ENCODE results near the gene SLC30A1. TPM values are rescaled to one million over a fixed set of nuclear protein-coding genes. Genes with fewer than 3 reads are reported as not detected.
"Not testable (repeated sequence)": the region's sequence is repeated elsewhere in the genome, so short reads cannot be mapped to it uniquely, and the experiment has no call there.

SLC30A1 gene
- total and polyA plus RNA-seq, 2 of the 13 experiments (the other 11 are each of a cell fraction or from before 2014, with no cell fraction given) = 5.9 to 24.4 TPM

- H3K9me3 ChIP-seq (ENCODE audit: low read length); H4K20me1 ChIP-seq (ENCODE audit: insufficient read depth, low read length); H3K27ac ChIP-seq (ENCODE audit: extremely low read length, insufficient read depth, low read length); intact Hi-C loops (cut with micrococcal nuclease; ENCODE audit: unreplicated experiment); CTCF ChIA-PET (ENCODE audit: low intra/inter-chr PET ratio, low total read pairs); H3K9ac ChIP-seq (ENCODE audit: insufficient read depth, low read depth, low read length); H3K79me2 ChIP-seq (ENCODE audit: insufficient read depth, low read length); ATAC-seq; in situ Hi-C loops (cut with HindIII; ENCODE audit: extremely low pct_ligation_motif_present, low pct_unique_long_range_greater_than_20kb); H3K36me3 ChIP-seq (replicated peaks in 1 of 2; ENCODE audit: control insufficient read depth in 1 of 2, insufficient read depth in 2 of 2, low read length in 2 of 2); H3K4me3 ChIP-seq (replicated peaks in 1 of 3; ENCODE audit: insufficient read depth in 1 of 3, low read depth in 2 of 3, low read length in 3 of 3); DNase-seq (ENCODE audit: low spot score); POLR2A ChIA-PET; FAIRE-seq; BruUV-seq (replicated peaks); H3K4me2 ChIP-seq (ENCODE audit: low read depth, low read length); H2AFZ ChIP-seq (ENCODE audit: low read length): not testable (repeated sequence)
- H3K27me3 ChIP-seq (ENCODE audit: control insufficient read depth in 1 of 2, insufficient read depth in 2 of 2, low read length in 2 of 2) = peaks cover 5 to 37% of the 10 kb centered on the region in 2 experiments; a peak in 4 of 5 replicates
- WGBS (ENCODE audit: low lambda C conversion rate) = 40% methylated on average over 1 of the region's 1 CpG
- TF ChIP-seq ZNF431 (CRISPR knock-in tag; IDR thresholded peaks at IDR 0.05; ENCODE audit: borderline replicate concordance, low read depth) = peak; percentile 61; the same call in 1 of the 2 replicates
- H3K4me1 ChIP-seq (ENCODE audit: insufficient read depth, low read length) = peaks cover 23% of the 10 kb centered on the region
Observed at GRCh38 chr1:211540824-211541223, 38.1 kb downstream of the SLC30A1 start.

GRCh38 chr1:211538287-211538686 is 40.7 kb downstream of the SLC30A1 start:
- H3K4me1 ChIP-seq (ENCODE audit: insufficient read depth, low read length) = peaks cover 30% of the 10 kb centered on the region
- DNase-seq (ENCODE audit: low spot score) (no peak), FAIRE-seq (no peak), ATAC-seq (no peak)
- BruUV-seq (replicated peaks) = no TSS peak
- no peak overlapping the region for H3K4me3 ChIP-seq (replicated peaks in 1 of 3; ENCODE audit: insufficient read depth in 1 of 3, low read depth in 2 of 3, low read length in 3 of 3)
- CTCF ChIA-PET (ENCODE audit: low intra/inter-chr PET ratio, low total read pairs) = no interaction called here
- no peaks in the 10 kb centered on the region for H4K20me1 ChIP-seq (ENCODE audit: insufficient read depth, low read length)
- H3K36me3 ChIP-seq (replicated peaks in 1 of 2; ENCODE audit: control insufficient read depth in 1 of 2, insufficient read depth in 2 of 2, low read length in 2 of 2) = no peaks in the 10 kb centered on the region
- in situ Hi-C loops (cut with HindIII; ENCODE audit: extremely low pct_ligation_motif_present, low pct_unique_long_range_greater_than_20kb) = no loop called here
- POLR2A ChIA-PET = interaction anchor here (1.0 kb wide), 1 partner anchor 41 kb away, joined by 3 read pairs; no protein-coding TSS in a partner anchor
- no peak overlapping the region for H2AFZ ChIP-seq (ENCODE audit: low read length)
- no peak overlapping the region for H3K4me2 ChIP-seq (ENCODE audit: low read depth, low read length)
- WGBS (ENCODE audit: low lambda C conversion rate) = 29% methylated on average over 8 of the region's 8 CpGs
- intact Hi-C loops (cut with micrococcal nuclease; ENCODE audit: unreplicated experiment) = no loop called here
- H3K9ac ChIP-seq (ENCODE audit: insufficient read depth, low read depth, low read length) = no peak overlapping the region
- no peaks in the 10 kb centered on the region for H3K9me3 ChIP-seq (ENCODE audit: low read length)
- H3K79me2 ChIP-seq (ENCODE audit: insufficient read depth, low read length) = no peaks in the 10 kb centered on the region
- H3K27me3 ChIP-seq (ENCODE audit: control insufficient read depth in 1 of 2, insufficient read depth in 2 of 2, low read length in 2 of 2) = peaks cover 5 to 33% of the 10 kb centered on the region in 2 experiments; a peak in 4 of 5 replicates
- TF ChIP-seq, protein P1, sequence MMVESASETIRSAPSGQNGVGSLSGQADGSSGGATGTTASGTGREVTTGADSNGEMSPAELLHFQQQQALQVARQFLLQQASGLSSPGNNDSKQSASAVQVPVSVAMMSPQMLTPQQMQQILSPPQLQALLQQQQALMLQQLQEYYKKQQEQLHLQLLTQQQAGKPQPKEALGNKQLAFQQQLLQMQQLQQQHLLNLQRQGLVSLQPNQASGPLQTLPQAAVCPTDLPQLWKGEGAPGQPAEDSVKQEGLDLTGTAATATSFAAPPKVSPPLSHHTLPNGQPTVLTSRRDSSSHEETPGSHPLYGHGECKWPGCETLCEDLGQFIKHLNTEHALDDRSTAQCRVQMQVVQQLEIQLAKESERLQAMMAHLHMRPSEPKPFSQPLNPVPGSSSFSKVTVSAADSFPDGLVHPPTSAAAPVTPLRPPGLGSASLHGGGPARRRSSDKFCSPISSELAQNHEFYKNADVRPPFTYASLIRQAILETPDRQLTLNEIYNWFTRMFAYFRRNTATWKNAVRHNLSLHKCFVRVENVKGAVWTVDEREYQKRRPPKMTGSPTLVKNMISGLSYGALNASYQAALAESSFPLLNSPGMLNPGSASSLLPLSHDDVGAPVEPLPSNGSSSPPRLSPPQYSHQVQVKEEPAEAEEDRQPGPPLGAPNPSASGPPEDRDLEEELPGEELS (CRISPR knock-in tag; IDR thresholded peaks at IDR 0.05) = no peak
- TF ChIP-seq NAIF1 (CRISPR knock-in tag; IDR thresholded peaks at IDR 0.05; ENCODE audit: borderline replicate concordance) (no peak), DDIT3 (CRISPR knock-in tag; IDR thresholded peaks at IDR 0.05) (no peak), FOXK2 (IDR thresholded peaks at IDR 0.05) (no peak), ZNF550 (CRISPR knock-in tag; IDR thresholded peaks at IDR 0.05; ENCODE audit: borderline replicate concordance) (no peak), MIER2 (CRISPR knock-in tag; IDR thresholded peaks at IDR 0.05) (no peak), SKI (IDR thresholded peaks at IDR 0.05; ENCODE audit: partially characterized antibody) (no peak), XBP1 (CRISPR knock-in tag; IDR thresholded peaks at IDR 0.05) (no peak), ZBTB7A (CRISPR knock-in tag; IDR thresholded peaks at IDR 0.05) (no peak)
- H3K27ac ChIP-seq (ENCODE audit: extremely low read length, insufficient read depth, low read length) = no peak overlapping the region

Measured in HepG2 (cell line).